IgD-negative memory B cell (primary cell): ENCODE results near the gene RNF180. TPM values are rescaled to one million over a fixed set of nuclear protein-coding genes. Genes with fewer than 3 reads are reported as not detected.
"Not testable (repeated sequence)": the region's sequence is repeated elsewhere in the genome, so short reads cannot be mapped to it uniquely, and the experiment has no call there.

Source experiments
- H3K27ac Mint-ChIP-seq, 3 donors: one replicate each; pipeline ENCODE4 v1.8.0; 2020 to 2022; ENCODE audit warnings: mild to moderate bottlenecking in 3 of 3, mixed read lengths in 3 of 3, moderate library complexity in 1 of 3
- H3K27me3 Mint-ChIP-seq: one replicate; pipeline ENCODE4 v1.8.0; 2021; ENCODE audit warnings: mixed read lengths
- H3K36me3 Mint-ChIP-seq: one replicate; pipeline ENCODE4 v1.8.0; 2020; ENCODE audit warnings: mild to moderate bottlenecking, mixed read lengths
- H3K4me1 Mint-ChIP-seq, 3 donors: one replicate each; pipeline ENCODE4 v1.8.0; 2020 to 2022; ENCODE audit warnings: mixed read lengths in 3 of 3, mild to moderate bottlenecking in 1 of 3
- H3K4me3 Mint-ChIP-seq, 4 donors: one replicate each; pipeline ENCODE4 v1.8.0; 2020 to 2022; ENCODE audit warnings: mild to moderate bottlenecking in 4 of 4, mixed read lengths in 4 of 4, moderate library complexity in 3 of 4
- H3K9me3 Mint-ChIP-seq, 3 donors: one replicate each; pipeline ENCODE4 v1.8.0; 2020 to 2021; ENCODE audit warnings: mixed read lengths in 3 of 3, mild to moderate bottlenecking in 1 of 3
- polyA plus RNA-seq: library from polyadenylated mRNA; unstranded; fragments of 300-500 nt; fragmentation: Illumina TruSeq; gene quantifications from one replicate; pipeline ENCODE4 v1.2.3, GENCODE V29; 2021

The RNF180 gene
- polyA plus RNA-seq, 1 donor from 2014 or later, result not detected

DNA sequence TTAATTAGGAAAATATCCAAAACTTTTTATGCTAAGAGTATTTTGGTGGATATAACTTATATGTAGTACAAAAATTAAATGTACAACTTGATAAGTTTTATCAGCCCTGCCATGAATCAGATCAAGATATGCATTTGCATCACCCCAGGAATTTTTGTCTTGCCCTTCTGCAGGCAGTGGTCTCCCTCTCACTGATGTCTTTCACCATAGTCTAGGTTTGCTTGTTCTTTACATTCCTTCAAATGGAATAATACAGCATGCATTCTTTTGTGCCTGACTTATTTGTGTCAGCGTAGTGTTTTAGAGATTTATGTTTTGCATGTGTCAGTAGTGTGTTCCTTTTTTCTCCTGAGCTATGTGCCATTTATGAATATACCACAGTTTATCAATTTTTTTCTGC is 36.4 kb downstream of the RNF180 start:
- H3K4me1 Mint-ChIP-seq, result peaks cover 0 to 2% (median 0%) of the 10 kb centered on the region in 3 donors
- H3K36me3 Mint-ChIP-seq, result peaks cover 2% of the 10 kb centered on the region
- H3K4me3 Mint-ChIP-seq, result no peak overlapping the region
- no peaks in the 10 kb centered on the region for H3K9me3 Mint-ChIP-seq
- no peak overlapping the region for H3K27ac Mint-ChIP-seq
- H3K27me3 Mint-ChIP-seq, result no peaks in the 10 kb centered on the region

DNA sequence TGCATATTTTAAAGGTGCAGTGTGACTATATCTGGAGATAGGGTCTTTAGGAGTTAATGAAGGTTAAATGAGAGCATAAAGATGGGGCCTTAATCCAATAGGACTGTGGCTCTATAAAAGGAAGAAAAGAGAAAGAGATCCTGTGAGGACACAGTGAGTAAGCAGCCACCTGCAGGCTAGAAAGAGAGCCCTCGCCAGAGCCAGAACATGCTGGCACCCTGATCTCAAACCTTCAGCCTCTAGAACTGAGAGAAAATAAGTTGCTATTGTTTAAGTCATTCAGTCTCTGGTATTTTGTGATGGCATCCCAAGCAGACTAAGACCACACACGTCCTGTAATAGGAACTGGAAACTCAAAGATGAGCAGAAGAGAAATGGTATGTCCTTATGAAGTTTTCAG is 41.0 kb downstream of the RNF180 start:
- Mint-ChIP-seq H3K27me3 (no peaks in the 10 kb centered on the region), H3K9me3 (no peaks in the 10 kb centered on the region), H3K27ac (no peak overlapping the region), H3K4me1 (no peaks in the 10 kb centered on the region), H3K4me3 (no peak overlapping the region), H3K36me3 (no peaks in the 10 kb centered on the region)

DNA sequence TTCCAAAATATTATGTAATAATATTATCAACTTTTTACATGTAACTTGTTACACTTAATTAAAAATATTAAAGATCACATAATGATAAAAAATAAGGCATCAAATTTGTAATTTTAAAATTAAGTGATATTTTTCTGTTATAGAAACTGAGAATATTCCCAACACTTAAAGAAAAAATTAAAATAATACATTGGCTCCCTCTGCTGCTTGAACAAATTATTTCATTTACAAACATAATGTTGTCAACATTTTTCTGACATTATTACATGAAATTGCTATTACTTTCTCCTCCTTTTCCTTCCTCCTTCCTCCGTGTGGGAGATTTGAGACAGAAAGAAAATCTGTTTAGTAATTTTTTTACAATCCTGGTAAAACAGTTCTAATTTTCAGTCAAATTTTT is 42.3 kb downstream of the RNF180 start:
- Mint-ChIP-seq H3K27me3 (no peaks in the 10 kb centered on the region), H3K4me1 (no peaks in the 10 kb centered on the region), H3K4me3 (no peak overlapping the region), H3K9me3 (no peaks in the 10 kb centered on the region), H3K36me3 (no peaks in the 10 kb centered on the region), H3K27ac (no peak overlapping the region)

DNA sequence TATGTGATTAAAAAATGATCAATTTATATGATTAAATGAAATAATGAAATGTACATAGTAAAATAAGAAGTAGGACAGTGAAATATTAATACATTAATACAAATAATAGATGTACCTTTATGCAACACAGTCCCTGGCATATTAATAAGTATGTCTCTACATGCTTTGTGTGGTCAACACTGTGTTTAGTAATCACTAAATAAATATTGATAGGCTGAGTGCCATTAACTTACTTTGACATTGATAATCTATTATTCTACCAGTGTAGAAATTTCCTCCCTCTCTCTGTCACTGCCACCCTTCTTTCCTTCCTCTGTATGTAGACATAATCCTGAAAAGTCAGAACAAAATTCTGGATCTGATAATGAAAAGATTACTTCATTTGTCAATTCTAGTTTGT is 43.7 kb downstream of the RNF180 start:
- Mint-ChIP-seq H3K27ac (no peak overlapping the region), H3K27me3 (no peaks in the 10 kb centered on the region), H3K4me1 (no peaks in the 10 kb centered on the region), H3K36me3 (no peaks in the 10 kb centered on the region), H3K9me3 (no peaks in the 10 kb centered on the region), H3K4me3 (no peak overlapping the region)

DNA sequence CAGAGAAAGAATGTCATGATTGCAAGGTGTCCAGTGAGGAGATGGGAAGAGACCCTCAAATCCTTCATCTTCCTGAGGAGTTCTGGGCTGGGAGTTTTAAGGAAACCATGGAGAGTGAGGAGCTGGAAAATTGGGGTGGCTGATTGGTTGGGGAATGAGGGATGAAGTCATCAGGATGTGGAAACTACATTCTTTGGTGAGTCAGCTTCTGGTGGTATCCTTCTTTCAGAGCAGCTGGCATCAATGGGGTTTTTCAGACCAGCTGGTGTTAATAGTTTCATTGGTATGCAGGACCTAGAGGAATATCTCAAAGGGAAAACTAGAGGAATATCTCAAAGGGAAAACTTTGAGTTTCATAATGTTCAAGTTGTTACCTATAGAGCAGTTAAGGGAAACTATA is 45.2 kb downstream of the RNF180 start:
- Mint-ChIP-seq H3K4me1 (no peaks in the 10 kb centered on the region), H3K4me3 (no peak overlapping the region), H3K9me3 (no peaks in the 10 kb centered on the region)

DNA sequence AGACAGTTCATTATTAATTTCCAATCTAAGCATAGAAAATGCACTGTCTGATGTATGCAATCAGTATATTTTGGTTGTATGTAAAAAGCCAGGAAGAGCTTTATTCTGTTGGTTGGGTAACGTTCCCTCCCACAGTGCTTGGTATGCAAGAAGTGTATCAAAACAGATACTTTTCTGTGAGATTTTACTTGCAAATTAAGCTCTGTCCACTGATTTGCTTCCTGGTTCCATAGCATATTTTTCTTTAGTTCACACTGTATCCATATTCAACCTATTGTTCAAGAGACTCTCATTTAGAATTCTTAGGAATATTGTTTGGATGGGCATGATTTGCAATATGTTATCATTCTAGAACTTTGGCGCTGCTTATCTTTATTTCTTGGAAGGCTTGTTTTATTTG is 47.4 kb downstream of the RNF180 start:
- Mint-ChIP-seq H3K4me3 (no peak overlapping the region), H3K9me3 (no peaks in the 10 kb centered on the region), H3K36me3 (no peaks in the 10 kb centered on the region), H3K27ac (no peak overlapping the region), H3K4me1 (no peaks in the 10 kb centered on the region), H3K27me3 (no peaks in the 10 kb centered on the region)

More for the DNA sequence above, 45.2 kb downstream of the RNF180 start:
- Mint-ChIP-seq H3K27ac (no peak overlapping the region), H3K27me3 (no peaks in the 10 kb centered on the region), H3K36me3 (no peaks in the 10 kb centered on the region)

DNA sequence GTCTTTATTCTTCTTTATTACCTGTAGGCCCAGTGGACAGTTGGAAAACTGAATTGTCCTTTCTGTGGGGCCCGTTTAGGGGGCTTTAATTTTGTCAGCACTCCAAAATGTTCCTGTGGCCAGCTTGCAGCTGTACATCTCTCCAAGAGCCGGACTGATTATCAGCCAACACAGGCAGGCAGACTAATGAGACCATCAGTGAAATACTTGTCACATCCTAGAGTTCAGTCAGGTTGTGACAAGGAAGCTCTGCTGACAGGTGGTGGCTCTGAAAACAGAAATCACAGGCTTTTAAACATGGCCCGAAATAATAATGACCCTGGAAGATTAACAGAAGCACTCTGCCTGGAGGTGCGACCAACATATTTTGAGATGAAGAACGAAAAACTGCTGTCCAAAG is 47.9 kb downstream of the RNF180 start:
- no peak overlapping the region for H3K27ac Mint-ChIP-seq
- no peaks in the 10 kb centered on the region for H3K27me3 Mint-ChIP-seq
- no peaks in the 10 kb centered on the region for H3K4me1 Mint-ChIP-seq
- no peaks in the 10 kb centered on the region for H3K36me3 Mint-ChIP-seq
- no peaks in the 10 kb centered on the region for H3K9me3 Mint-ChIP-seq
- H3K4me3 Mint-ChIP-seq, result no peak overlapping the region

DNA sequence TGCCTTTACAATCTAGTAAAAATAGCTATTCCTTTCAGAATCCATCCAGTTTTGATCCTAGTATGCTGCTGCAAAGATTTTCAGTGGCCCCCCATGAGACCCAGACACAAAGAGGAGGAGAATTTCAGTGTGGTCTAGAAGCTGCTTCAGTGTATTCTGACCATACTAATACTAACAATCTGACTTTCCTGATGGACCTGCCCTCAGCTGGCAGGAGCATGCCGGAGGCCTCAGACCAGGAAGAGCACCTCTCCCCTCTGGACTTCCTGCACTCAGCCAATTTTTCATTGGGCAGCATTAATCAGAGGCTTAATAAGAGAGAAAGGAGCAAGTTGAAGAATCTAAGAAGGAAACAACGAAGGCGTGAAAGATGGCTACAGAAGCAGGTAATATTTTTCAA is 48.5 kb downstream of the RNF180 start:
- Mint-ChIP-seq H3K4me3 (no peak overlapping the region), H3K4me1 (no peaks in the 10 kb centered on the region), H3K27ac (no peak overlapping the region), H3K9me3 (no peaks in the 10 kb centered on the region), H3K36me3 (no peaks in the 10 kb centered on the region), H3K27me3 (no peaks in the 10 kb centered on the region)

DNA sequence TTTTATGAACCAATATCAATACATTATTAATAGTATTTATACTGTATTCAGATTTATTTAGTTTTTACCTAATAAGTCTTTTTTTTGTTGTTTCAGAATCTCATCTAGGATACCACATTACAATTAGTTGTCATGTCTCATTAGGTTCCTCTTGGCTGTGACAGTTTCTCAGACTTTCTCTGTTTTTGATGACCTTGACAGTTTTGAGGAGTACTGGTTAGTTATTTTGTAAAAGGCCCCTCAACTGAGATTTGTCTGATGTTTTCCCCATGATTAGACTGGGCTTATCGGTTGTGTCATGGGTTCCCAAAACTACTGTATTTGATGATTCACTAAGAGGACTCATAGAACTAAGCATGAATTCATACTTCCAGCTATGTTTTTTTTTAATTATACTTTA is 56.3 kb downstream of the RNF180 start:
- no peak overlapping the region for H3K27ac Mint-ChIP-seq
- no peak overlapping the region for H3K4me3 Mint-ChIP-seq
- H3K27me3 Mint-ChIP-seq, result peaks cover 1% of the 10 kb centered on the region
- no peaks in the 10 kb centered on the region for H3K9me3 Mint-ChIP-seq
- no peaks in the 10 kb centered on the region for H3K36me3 Mint-ChIP-seq
- H3K4me1 Mint-ChIP-seq, result no peaks in the 10 kb centered on the region

DNA sequence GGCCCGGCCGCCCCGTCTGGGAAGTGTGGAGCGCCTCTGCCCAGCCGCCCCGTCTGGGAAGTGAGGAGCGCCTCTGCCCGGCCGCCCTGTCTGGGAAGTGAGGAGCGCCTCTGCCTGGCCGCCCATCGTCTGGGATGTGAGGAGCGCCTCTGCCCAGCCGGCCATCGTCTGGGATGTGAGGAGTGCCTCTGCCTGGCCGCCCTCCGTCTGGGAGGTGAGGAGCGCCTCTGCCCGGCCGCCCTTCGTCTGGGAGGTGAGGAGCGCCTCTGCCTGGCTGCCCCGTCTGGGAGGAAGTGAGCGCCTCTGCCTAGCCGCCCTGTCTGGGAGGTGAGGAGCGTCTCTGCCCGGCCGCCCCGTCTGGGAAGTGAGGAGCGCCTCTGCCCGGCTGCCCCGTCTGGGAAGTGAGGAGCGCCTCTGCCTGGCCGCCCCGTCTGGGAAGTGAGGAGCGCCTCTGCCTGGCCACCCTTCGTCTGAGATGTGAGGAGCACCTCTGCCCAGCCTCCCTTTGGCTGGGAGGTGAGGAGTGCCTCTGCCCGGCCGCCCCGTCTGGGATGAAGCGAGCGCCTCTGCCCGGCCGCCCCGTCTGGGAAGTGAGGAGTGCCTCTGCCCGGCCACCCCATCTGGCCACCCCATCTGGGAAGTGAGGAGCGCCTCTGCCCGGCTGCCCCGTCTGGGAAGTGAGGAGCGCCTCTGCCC is 59.8 kb downstream of the RNF180 start:
- H3K36me3 Mint-ChIP-seq, H3K4me3 Mint-ChIP-seq, H3K27me3 Mint-ChIP-seq, H3K27ac Mint-ChIP-seq, H3K4me1 Mint-ChIP-seq, H3K9me3 Mint-ChIP-seq: not testable (repeated sequence)

DNA sequence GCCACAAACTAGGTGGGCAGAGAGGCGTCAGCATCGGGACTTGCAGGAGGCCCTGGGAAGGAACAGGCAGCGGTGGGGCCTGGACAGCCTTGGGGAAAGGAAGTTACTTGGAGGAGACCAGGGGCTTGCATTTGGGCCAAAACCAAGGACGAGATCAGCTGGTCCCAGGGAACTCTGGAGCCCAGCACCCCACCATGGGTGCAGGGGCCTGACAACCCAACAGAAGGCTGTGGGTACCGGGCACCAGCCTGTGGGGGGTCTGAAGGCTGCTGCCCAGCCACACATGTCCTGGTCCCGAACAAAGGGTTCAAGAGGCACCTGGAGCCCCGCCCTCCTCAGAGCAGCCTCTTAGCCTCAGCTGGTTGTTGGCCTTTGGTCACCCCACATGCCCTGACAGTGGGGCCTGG is 61.5 kb downstream of the RNF180 start:
- H3K27me3 Mint-ChIP-seq, H3K27ac Mint-ChIP-seq, H3K36me3 Mint-ChIP-seq, H3K4me3 Mint-ChIP-seq, H3K9me3 Mint-ChIP-seq, H3K4me1 Mint-ChIP-seq: not testable (repeated sequence)

DNA sequence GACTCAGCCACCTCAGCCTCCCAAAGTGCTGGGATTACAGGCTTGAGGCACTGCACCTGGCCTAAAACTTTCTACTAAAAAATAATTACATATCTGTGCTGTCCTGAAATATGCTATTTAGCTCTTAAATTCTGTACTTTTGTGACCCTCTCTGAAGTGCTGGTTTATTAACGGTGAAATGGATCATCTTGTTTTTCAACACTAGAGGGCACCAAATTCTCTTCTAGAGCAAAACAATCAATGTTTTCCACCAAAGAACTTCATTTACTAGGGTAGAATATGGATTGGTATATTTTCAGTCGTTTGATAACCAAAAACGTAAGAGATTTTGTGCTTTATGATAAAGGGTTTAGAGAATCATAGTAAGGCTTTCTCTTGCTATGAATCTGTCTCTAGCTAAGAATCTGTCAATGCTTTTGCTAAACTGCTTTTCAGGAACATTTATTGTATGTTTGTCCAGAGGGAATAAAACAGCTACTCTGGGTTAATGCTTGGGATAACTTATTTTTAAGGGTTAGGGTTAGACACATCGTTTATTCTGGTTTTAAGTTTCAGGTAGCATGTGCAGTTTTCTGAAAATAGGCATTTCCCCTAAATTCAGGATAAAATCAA is 63.6 kb downstream of the RNF180 start:
- Mint-ChIP-seq H3K36me3 (no peaks in the 10 kb centered on the region), H3K27me3 (no peaks in the 10 kb centered on the region), H3K4me3 (no peak overlapping the region), H3K9me3 (no peaks in the 10 kb centered on the region), H3K4me1 (no peaks in the 10 kb centered on the region), H3K27ac (no peak overlapping the region)

DNA sequence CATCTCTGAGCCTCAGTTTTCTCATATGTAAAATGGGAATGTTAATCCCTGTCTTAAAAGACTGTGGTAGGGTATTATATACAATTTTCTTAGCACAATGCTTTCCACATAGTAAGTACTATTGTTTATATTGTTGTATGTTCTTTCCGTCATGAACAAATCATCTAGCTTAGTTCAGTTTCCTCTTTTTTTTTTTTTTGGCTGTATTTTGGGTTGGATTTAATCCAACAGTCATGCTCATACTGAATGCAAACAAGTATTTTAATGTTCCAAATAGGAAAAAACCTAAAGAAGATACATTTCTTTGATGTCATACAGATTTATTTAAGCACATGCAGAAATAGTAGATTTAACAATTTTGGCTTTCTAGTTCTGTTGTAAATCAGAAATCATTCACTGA is 95.1 kb downstream of the RNF180 start:
- Mint-ChIP-seq H3K4me1 (no peaks in the 10 kb centered on the region), H3K27me3 (peaks cover 2% of the 10 kb centered on the region), H3K9me3 (peaks cover 0 to 4% (median 3%) of the 10 kb centered on the region in 3 donors), H3K4me3 (no peak overlapping the region), H3K36me3 (no peaks in the 10 kb centered on the region), H3K27ac (no peak overlapping the region)

DNA sequence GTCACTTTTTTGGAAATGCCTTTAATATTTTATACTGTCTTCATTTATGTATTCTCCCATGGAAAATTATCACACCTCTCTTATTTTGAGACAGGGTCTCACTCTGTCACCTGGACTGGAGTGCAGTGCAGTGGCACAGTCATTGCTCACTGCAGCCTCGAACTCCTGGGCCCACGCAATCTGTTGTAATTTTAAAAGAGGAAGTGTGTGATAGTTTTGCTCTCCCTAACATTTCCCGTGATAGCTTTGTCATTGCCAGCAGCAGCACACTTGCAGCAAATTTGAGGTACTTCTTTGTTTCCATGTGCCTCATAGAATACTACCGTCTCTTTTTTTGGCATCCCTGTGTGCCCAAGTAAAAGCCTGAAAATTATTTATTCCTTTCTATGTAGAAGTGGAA is 103.5 kb downstream of the RNF180 start:
- H3K27me3 Mint-ChIP-seq, result peaks cover 2% of the 10 kb centered on the region
- H3K27ac Mint-ChIP-seq, result no peak overlapping the region
- H3K36me3 Mint-ChIP-seq, result no peaks in the 10 kb centered on the region
- peaks cover 0 to 5% (median 4%) of the 10 kb centered on the region in 3 donors for H3K9me3 Mint-ChIP-seq
- H3K4me3 Mint-ChIP-seq, result no peak overlapping the region
- no peaks in the 10 kb centered on the region for H3K4me1 Mint-ChIP-seq

DNA sequence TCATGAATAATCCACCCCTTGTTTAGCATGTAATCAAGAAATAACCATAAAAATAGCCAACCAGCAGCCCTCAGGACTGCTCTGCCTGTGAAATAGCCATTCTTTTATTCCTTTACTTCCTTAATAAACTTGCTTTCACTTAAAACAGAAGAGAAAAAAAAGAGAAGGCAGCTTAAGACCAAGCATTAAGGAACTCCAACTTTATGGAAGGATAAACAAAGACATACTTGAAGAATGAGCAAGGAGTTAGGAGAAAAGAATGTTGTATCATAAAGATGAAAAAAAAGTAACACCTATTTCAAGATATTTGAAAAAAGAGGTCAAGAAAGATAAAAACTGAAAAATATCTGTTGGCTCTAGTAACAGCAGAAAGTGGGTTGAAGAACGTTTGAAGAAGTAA is 107.6 kb downstream of the RNF180 start:
- Mint-ChIP-seq H3K4me3 (no peak overlapping the region), H3K27ac (no peak overlapping the region), H3K27me3 (no peaks in the 10 kb centered on the region), H3K36me3 (no peaks in the 10 kb centered on the region), H3K4me1 (no peaks in the 10 kb centered on the region), H3K9me3 (peaks cover 0 to 5% (median 0%) of the 10 kb centered on the region in 3 donors)
